HG02884 (cell line): ENCODE data around the gene PIGC.

Experiments
- ATAC-seq: cut with Tn5 transposase; IDR thresholded peaks from one replicate; pipeline ENCODE4 v1.9.1; 2021; ENCODE audit warnings: mild to moderate bottlenecking, moderate library complexity; ENCODE audit not compliant: unreplicated experiment

PIGC gene

DNA sequence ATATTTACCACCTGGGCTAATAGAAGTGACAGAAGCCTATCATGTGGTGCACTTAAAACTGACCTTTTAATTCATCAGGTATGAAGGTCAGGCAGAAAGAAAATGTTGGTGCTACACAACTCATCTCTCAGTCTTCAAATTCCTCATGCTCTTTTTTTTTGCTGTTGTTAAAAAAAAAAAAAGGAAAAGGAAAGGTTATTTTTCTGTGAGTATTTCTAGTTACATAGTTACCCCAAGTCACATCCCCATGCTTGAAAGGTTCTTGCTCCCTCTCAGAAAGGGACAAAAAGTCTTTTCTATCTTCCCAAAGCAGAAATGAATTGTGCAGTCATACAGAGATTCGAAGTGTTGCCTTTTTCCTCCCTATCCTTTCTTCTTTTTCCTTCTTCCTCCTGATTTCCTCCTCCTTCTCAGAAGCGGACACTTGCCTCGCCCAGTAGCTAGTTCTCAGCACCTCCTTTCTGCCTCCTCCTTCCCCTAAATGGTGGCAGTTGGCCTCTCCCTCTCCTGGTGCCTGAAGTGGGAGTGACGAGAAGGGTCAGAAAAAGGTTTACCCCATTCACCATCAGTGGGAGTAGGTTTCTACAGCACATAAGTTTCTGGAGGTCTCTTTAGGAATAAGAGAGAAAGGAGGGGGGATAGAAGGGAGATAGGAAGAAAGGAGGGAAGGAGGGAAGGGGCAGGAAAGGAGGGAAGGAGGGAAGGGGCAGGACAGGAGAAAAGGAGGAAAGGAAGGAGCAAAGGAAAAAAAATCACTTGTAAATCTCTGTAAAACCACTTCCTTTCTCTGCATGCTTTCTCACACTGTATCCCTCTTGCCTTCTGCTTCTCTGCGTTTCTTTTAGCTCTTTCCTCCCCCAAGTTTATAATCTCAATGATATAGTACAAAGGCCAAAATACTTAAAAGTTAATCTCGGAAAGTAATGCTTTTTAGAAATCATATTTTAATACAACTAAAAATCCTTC, 43.8 kb downstream of the PIGC start:
- no peak for ATAC-seq

DNA sequence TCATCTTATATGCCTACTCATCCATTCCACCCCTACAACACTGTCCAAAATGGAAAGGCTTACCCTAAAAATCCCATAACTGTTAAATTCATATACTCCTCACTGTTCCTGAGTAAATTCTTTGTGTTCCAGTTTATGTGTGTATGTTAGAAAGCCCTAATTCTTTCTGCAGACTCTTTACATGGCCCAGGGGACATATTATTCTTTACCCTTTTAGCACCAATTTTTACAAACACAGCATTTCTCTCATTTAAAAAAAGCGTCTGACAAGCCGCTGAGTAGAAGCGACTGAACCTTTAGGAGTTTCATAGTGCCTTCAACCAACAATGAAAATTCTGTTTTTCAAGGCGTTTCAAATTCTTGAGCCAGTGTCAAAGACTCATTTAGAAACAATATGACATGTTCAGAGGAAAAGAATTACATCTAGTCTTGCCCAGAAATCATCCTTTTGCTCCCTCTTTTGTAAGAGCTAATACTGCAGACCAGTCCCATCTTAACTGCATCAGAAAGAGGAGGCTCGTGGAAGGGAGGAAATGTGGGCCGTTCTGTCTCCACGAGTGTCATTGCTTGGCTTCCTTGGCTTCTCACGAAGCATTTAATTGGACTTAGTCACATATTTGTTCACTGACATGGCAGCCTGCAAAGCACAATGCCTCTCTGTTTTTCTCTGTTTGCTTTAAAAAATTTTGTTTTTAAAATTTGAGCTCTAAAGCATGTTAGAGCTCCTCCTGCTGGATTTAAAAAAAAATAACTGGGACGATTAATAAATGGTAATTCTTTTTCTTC, 44.7 kb downstream of the PIGC start:
- ATAC-seq: no peak

GRCh38 chr1:172398193-172398592, 45.7 kb downstream of the PIGC start:
- ATAC-seq: no peak

- no peak for ATAC-seq
Measured at GRCh38 chr1:172397633-172398032, 46.2 kb downstream of the PIGC start.

DNA sequence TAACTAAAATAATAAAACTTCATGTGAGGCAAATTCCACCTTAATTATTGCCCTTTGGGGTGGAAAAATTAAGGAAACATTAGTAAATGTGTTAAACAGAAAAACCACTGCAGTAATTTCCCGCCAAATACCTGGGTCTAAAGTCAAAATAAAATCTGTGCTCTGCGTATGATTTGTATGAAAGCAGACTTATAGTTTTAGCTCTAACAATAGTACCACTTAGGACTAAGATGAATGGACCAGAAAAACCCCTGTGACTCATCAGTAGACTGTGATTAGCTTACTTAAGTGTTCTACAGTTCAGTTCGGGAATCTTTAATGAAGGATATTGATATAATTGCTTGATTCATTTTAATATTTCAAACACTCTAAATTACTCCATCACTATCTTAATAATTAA, 46.6 kb downstream of the PIGC start:
- no peak for ATAC-seq

- ATAC-seq: no peak
Measured at GRCh38 chr1:172395576-172395975, 48.3 kb downstream of the PIGC start.

DNA sequence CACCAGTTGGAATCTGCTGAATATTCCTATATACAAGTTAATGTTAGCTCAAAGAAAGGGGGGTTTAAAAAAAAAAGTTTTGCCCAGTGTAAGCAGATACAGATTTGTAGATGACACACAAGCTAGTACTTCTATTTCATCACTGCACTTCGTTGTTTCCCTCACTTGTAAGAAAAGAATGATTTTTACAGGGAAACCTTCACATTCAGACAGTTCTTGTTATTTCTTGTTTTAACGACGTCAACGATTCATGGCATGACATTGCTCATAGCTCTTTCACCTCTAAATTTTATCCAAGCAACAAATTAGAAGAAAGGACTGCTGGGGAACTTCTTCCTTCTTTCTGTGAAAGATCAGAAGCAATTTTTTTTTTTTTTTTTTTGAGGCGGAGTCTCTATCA, 49.1 kb downstream of the PIGC start:
- no peak for ATAC-seq

DNA sequence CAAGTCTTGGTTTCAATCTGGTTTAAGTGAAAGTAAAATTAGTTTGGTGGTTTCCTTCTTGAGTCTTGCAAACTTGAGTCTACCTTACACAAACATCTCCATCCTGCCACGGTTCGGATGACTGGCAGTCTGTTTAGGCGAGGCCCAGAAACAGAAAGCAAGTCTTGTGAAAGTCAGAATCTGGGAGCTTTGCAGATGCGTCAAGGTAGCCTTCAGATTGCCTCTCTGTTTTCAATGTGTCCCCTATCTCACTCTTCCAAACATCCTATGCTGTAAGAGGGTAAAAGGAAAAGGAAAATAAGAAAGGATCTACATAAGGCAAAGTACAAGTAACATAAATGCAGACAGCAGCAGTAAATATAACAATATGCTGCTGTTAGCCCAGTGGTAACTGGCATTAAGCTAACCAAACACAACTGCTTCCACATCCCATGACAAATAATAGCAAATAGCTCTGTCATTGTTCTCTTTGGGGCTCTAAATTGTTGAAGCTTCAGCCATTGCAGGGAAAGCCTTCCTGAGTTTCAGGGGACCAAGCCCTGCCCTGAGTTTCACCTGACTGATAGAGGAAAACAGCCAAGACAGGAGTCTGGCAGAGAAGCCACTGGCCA, 49.6 kb downstream of the PIGC start:
- ATAC-seq: peak; percentile 46

DNA sequence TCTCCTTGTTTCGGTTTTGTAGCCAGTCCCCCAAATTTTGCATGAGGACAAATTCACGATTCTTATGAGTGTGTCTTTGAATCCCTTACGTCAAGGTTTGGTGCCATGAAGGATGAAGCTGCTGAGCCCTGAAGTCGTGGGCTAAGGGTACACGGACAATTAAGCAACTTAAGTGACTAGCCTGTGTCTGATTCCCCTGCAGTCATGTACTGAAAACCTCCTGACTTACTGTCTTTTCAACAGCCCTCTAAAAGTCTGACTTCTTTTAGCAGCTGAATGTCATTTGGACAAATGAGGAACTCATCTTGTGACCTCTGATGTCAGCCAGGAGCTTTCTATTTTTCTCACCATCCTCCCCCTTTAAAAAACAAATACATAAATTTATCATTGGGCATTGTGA, 50.5 kb downstream of the PIGC start:
- ATAC-seq: no peak

GRCh38 chr1:172391976-172392375, 51.9 kb downstream of the PIGC start:
- ATAC-seq: no peak
